EH (cell line): ENCODE results near the gene FAM83F.
"Not testable (repeated sequence)": the region's sequence is repeated elsewhere in the genome, so short reads cannot be mapped to it uniquely, and the experiment has no call there.

Experiments used
- DNase-seq: peaks from one replicate; pipeline ENCODE4 v3.0.0-alpha.2; 2015; ENCODE audit warnings: low read depth

The FAM83F gene

DNA sequence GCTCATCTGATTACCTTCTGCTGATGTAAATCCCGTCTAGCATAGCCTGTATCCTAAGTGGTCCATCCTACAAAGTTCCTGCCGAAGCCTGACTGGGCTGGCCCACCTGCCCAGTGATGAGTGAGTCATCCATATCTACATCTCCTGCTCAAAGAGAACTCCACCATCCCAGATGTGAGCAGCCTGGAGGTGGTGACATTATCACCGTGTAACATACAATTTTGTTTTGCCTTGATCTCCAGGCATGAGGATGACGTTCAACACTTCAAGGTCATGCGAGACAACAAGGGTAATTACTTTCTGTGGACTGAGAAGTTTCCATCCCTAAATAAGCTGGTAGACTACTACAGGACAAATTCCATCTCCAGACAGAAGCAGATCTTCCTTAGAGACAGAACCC is 29.0 kb upstream of the FAM83F start:
- DNase-seq = no peak

GRCh38 chr22:39966470-39966869 is 28.3 kb upstream of the FAM83F start:
- DNase-seq = peak; percentile 9

GRCh38 chr22:39967103-39967829 is 27.5 kb upstream of the FAM83F start:
- peak; percentile 33 for DNase-seq

DNA sequence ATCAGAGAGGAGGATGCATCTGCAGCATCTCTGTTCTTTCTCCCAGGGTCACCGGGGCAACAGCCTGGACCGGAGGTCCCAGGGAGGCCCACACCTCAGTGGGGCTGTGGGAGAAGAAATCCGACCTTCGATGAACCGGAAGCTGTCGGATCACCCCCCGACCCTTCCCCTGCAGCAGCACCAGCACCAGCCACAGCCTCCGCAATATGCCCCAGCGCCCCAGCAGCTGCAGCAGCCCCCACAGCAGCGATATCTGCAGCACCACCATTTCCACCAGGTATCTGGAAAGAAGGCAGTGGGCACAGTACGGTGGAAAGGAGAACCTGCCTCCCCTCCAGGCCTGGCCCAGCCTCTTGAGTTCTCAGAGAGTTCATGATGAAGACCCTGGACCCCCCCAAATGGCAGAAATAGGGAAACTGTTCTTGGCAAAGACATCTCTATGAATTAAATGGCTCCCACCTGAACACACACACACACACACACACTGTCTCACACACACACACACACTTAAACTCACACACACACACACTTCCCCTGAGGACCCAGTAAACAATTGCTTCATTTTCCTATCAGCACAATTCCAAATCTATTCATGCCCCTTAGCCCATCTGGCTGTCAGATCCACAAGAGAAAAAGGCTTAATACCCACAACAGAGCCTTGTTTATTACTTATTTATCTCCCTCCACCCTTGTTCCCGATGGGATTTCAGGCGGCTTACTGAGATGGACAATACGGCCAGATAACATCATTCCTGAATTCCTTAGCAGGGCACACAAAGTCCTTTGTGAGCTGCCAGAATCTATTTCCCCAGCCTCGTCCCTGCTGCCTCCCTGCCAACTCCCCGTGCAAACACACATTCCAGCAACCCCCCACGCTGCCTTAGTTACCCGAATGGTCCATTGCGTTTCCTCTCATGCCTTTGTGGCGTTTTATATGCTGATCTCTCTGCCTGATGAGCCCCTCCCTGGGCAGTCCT is 26.5 kb upstream of the FAM83F start:
- DNase-seq = peak; percentile 21

GRCh38 chr22:39970742-39971141 is 24.0 kb upstream of the FAM83F start:
- no peak for DNase-seq

DNA sequence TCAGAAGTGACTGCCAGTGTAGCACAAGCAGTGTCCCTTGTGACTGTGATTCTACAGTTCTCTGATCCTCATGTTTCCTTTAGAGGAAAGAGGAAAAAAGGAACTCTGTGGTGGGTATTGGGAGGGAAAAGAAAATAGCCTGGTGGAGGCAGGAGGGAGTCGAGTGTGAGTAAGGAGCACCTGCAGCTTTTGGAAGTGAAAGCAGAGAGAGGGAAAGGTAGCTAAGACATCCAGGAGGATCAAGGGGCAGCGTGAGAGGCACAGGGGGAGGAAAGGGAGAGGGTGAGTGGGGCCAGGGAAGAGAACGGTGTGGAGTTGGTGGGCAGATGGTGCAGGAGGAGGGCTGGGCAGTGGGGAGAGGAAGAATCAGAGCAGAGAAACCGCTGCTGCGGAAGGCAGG is 22.1 kb upstream of the FAM83F start:
- no peak for DNase-seq

- no peak for DNase-seq
Observed at GRCh38 chr22:39973656-39974055, 21.1 kb upstream of the FAM83F start.

GRCh38 chr22:39974065-39974464 is 20.7 kb upstream of the FAM83F start:
- no peak for DNase-seq

DNA sequence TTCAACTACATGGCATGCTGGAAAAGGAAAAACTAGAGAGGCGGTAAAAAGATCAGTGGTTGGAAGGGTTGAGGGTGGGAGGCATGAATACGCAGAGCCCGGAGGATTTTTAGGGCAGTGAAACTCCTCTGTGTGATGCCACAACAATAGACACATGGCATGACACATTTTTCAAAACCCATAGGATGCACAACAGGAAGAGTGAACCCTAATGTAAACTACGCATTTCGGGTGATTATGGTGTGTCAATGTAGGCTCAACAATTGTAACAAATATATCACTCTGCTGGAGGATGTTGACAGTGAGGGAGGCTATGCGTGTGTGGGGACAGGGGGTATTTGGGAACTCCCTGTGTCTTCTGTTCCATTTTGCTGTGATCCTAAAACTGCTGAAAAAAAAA is 15.7 kb upstream of the FAM83F start:
- DNase-seq = no peak

DNA sequence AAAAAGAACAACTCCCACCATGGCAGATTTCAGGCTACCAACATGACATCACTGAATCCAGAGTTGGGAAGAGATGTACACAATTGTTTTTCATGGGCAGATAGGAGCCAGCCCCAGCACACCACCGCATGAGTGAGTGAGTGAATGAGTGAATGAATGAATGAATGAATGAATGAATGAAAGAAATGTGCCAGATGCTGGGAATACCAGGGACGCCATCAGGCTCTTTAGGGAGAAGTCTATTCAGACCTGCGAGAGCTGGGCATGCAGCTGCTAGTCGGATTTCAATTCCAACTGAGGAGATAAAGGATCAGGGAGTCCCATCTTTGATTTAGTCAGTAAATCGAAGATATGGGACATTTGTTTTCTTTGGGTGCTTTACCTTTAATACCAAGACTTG is 15.3 kb upstream of the FAM83F start:
- no peak for DNase-seq

DNA sequence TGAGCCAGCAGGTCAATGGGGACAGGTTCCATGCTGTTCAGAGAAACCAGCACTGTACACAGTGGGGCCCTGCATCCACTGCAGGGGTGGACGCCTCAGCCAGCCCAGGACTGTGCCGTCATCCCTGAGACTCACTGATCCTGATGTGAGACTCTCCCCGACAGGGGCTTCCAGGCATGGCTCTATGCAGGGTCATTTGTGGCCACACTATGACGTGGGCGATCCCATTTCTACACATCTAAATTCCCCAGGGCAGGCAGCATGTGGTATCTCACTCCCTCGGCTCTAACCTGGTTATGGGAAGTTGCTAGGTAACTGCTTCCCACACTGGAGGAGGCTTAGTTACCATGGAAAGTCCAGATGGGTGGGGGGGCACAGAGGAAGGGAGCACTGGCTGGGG is 14.2 kb upstream of the FAM83F start:
- DNase-seq = no peak

DNA sequence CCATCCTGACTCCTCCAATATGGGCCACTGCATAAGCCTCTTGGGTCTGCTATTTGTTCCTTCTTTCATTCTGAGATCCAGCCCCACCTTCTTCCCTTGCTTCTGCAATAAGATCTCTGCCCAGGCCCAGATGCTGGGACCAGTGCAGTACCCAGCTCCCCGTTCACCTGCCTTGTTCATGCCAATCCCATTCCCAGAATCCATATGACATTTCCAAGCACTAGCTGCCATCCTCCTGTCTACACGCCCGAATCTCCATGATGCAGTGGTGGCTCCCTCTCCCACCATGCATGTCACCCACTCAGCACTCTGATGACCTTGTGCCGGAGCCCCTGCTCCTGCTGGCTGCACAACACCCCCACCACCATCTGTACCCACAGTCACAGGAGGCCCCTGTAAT is 11.4 kb upstream of the FAM83F start:
- DNase-seq = no peak

DNA sequence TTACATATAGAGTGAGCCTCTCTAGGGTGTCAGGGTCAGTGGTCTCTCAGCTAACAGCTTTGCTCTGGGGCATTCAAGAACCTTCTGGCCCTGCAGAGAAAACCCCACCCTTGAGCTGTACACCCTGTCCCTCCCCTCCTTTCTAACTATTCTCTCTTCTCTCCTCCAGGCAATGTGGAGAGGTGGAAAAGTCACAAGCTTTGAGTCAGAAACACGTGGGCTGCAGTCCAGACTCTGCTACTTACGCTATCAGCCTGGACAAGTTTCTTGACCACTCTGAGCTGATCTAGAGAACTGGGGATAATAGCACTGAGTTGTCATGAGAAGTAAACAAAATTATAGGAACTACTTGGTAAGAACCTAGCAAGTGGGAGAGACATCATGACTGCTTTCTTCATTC is 10.7 kb upstream of the FAM83F start:
- DNase-seq = peak; percentile 11

GRCh38 chr22:39984746-39985145 is 10.0 kb upstream of the FAM83F start:
- DNase-seq = no peak

DNA sequence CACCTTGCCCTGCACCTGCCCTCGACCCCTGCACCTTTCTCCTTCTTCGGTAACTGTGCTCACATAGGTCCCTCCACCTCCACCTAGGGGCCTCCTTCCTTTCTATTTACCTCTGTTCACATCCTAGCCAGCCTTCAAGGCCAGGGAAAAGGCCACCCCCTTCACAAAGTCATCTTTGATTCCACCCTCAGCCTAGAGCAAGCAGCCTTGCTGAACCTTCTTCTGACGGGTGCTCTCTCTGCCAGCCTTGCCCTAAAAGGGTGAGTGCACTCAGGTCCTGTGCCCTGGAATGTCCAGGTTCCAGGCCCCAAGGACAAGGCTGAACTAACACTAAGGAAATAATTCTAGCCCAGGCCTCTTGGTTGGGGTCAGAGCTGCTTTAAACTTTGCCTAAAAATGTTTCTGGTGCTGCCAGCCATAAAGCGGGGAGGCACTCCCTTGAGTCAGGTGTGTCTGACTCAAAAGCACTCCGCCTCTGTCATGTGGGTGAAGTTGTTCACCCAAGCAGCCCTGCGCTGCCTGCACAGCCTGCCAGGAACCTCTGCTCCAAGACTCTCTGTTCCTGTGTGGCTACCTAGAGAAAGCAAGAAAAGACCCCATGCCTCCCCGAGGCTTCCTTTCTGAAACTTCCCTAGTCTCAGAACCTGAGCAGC is 9.2 kb upstream of the FAM83F start:
- no peak for DNase-seq

DNA sequence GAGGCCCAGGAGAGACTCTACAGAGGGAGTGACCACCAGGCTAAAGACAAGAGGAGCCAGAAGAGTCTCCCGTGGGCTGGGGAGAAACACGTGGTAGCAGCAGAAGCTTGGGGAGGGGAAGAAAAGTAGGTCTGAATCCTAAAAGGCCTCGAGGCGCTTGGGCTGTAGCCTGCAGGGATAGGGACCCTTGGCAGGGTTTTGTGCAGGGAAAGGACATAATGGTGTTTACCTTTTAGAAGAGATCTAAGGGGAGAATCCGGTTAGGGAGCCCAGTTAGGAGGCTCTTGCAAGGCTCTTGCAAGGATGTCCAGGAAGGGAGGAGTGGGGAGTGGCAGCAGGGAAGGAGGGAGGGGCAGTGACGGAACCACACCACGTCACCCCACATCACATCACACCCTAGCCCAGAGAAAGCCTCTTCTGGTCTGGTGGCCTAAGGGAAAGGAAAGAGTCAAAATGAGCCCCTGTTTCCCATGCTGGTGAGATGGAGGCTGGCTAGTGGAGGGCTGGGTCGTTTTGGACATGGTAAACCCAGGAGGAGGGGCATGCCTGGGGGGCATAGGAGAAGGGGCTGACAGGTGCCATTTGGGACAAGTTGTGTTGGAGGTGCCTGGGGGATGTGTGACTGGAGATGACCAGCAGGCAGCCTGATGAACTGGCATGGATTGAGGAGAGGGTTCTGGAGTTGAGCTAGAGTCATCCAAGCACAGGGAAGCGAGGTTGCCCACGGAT is 6.2 kb upstream of the FAM83F start:
- DNase-seq = no peak

GRCh38 chr22:39989633-39990032 is 5.1 kb upstream of the FAM83F start:
- no peak for DNase-seq

DNA sequence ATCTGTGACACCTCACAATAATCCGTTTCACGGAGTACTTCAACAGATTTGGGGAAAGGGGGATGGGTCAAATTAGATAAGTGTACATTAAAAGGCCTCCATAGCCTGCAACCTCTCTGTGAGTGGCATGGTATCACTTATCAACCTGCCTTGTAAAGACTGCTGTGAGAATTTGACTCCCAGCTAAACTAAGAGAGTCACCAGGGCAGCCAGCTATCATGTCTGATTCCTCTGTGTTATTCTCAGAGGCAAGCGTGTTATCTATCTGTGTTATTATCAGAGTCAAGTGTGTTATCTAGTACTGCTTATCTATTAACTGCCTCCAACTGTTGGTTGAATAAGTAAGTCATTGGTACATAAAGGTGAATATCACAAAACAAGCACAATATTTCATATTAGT is 4.1 kb upstream of the FAM83F start:
- no peak for DNase-seq

- DNase-seq = no peak
Observed at GRCh38 chr22:39991159-39991860, 3.4 kb upstream of the FAM83F start.

GRCh38 chr22:39992088-39992826 is 2.5 kb upstream of the FAM83F start:
- no peak for DNase-seq

DNA sequence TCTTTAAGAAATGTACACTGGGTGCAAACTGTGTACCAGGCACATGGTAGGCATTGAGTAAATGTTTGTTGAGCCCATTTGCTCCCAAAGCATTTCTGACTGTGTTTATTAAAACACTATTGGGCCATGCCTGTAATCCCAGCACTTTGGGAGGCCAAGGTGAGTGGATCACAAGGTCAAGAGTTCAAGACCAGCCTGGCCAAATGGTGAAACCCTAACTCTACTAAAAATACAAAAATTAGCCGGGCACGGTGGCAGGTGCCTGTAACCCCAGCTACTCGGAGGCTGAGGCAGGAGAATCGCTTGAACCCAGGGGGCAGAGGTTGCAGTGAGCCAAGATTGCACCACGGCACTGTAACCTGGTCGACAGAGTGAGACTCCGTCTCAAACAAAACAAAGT is 1.9 kb upstream of the FAM83F start:
- DNase-seq = not testable (repeated sequence)
